T-helper 1 cell treated with Interleukin-12 subunit alpha and Interleukin-12 subunit beta and Interleukin-4 antibody, amounts not matched to agents 30 μg/mL and 1 μg/mL, for 36 hours (primary cell): ENCODE data around the gene FHL3.

Experiments used
- H3K27ac Mint-ChIP-seq: one replicate; pipeline ENCODE4 v1.8.0; 2021; ENCODE audit warnings: mild to moderate bottlenecking, mixed read lengths
- H3K27me3 Mint-ChIP-seq: one replicate; pipeline ENCODE4 v1.8.0; 2021; ENCODE audit warnings: low read depth, mixed read lengths
- H3K36me3 Mint-ChIP-seq: one replicate; pipeline ENCODE4 v1.8.0; 2021; ENCODE audit warnings: low read depth, mixed read lengths
- H3K4me1 Mint-ChIP-seq: one replicate; pipeline ENCODE4 v1.8.0; 2021; ENCODE audit warnings: low read depth, mixed read lengths
- H3K4me3 Mint-ChIP-seq: one replicate; pipeline ENCODE4 v1.8.0; 2021; ENCODE audit warnings: mild to moderate bottlenecking, moderate library complexity, mixed read lengths
- H3K9me3 Mint-ChIP-seq: one replicate; pipeline ENCODE4 v1.8.0; 2021; ENCODE audit warnings: mixed read lengths

FHL3 gene

DNA sequence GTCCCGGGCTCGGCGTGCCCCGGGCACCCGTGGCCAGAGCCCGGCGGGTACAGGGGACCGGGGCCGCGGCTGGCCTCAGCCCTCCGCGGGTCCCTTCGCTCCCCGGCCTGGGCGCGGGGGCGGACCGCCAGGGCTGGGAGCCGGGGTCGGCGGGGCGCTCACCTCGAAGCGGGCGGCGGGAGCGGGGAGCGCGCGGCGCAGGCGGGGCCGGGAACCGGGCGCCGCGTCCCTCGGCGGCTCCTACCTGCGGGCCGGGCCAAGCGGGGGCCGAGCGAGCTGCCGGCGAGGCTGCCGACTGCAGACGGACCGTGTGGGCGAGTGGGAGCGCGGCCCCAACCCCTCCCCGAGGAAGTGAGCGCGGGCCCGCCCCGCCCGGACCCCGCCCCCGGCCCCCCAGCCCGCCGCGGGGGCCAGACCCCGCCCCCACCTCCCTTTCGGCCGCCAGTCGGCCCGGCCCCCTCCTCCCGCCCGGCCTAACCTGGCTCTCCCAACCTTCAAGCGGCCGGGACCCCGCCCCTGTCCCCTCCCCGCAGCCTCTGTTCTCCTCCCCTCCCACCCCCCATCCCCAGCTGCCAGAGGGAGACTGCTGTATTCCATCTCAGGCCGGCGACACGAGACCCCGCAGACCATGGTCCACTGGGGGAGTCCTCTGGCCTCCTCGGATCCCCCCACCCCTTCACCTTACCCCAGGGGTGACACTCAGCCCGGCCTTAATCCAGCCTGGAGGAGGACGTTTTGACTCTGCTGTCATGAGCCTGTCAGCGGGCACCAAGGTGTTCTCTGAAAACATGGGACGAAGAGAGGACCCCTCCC, at the start of gene FHL3:
Gene FHL3 (minus strand): TSS at position 320 of the 813 bp plus-strand sequence. CDS start 6,102 bp downstream, outside the sequence.
- H3K9me3 Mint-ChIP-seq, result no peaks in the 10 kb centered on the region
- H3K4me3 Mint-ChIP-seq, result peak within 1 kb of the TSS; percentile 90
- peak within 1 kb of the TSS; percentile 83 for H3K27ac Mint-ChIP-seq
- peaks cover 3% of the 10 kb centered on the region for H3K36me3 Mint-ChIP-seq
- H3K4me1 Mint-ChIP-seq, result peaks cover 36% of the 10 kb centered on the region
- no peaks in the 10 kb centered on the region for H3K27me3 Mint-ChIP-seq

GRCh38 chr1:38053416-38054091, 48.2 kb upstream of the FHL3 start:
- Mint-ChIP-seq H3K27ac (no peak overlapping the region), H3K27me3 (peaks cover 20% of the 10 kb centered on the region), H3K4me3 (no peak overlapping the region), H3K4me1 (peaks cover 6% of the 10 kb centered on the region), H3K36me3 (no peaks in the 10 kb centered on the region), H3K9me3 (no peaks in the 10 kb centered on the region)

DNA sequence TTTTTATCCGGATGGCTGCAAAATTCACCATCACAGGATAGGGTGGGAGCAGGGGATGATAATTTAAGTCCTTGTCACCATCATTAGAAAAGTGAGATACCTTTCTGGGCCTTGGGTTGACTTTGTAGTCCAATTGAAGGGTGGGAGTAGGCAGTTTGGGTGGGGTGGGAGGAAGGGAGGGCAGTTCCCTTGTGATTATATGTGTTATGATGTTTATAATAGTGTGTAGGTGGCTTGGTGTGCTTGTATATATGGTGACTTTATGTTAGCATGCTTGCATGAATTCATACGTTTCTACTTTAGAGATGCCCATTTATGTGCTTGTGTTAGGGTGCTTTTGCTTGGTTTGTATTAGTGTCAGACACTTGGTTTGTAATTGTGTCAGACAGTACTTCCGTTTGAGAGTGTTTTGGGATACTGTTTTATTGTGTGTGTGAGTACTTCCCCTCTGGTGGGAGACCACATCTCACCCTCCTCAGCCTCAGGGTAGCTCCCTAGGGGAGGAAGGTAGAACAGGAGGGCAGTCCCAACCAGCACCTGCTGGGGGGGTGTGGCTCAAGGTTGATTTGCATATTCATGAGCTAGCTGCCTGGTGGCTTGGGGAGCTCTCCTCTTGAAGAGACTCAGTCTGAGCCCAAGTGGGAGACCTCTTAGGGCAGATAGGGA, 47.6 kb upstream of the FHL3 start:
- H3K4me1 Mint-ChIP-seq, result peaks cover 6% of the 10 kb centered on the region
- no peak overlapping the region for H3K27ac Mint-ChIP-seq
- H3K4me3 Mint-ChIP-seq, result no peak overlapping the region
- H3K27me3 Mint-ChIP-seq, result peaks cover 27% of the 10 kb centered on the region
- no peaks in the 10 kb centered on the region for H3K9me3 Mint-ChIP-seq
- H3K36me3 Mint-ChIP-seq, result no peaks in the 10 kb centered on the region

DNA sequence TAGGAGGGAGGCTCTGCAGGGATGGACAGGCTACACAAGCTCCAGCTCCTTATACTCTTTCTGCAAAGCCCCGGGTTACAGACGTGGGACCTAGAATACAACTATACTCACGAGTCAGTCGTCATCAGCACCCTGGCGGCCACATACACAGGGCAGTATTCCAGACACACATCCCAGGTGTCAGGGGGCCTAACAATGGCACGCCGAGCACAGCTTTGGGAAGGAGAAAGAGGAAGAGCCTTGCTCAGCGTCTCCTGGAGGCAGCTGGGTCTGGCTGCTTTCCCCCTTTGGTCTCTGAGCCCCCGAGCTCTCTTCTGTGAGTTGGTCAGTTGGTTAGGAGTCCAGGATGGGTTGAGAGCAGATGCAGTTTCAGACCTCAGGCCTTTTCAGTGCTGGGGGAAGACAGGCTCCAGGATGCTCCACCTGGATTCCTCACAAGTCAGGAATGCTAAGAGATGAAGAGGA, 45.8 kb upstream of the FHL3 start:
- Mint-ChIP-seq H3K27ac (no peak overlapping the region), H3K4me1 (peaks cover 6% of the 10 kb centered on the region), H3K36me3 (no peaks in the 10 kb centered on the region), H3K4me3 (no peak overlapping the region), H3K27me3 (peaks cover 34% of the 10 kb centered on the region), H3K9me3 (no peaks in the 10 kb centered on the region)

DNA sequence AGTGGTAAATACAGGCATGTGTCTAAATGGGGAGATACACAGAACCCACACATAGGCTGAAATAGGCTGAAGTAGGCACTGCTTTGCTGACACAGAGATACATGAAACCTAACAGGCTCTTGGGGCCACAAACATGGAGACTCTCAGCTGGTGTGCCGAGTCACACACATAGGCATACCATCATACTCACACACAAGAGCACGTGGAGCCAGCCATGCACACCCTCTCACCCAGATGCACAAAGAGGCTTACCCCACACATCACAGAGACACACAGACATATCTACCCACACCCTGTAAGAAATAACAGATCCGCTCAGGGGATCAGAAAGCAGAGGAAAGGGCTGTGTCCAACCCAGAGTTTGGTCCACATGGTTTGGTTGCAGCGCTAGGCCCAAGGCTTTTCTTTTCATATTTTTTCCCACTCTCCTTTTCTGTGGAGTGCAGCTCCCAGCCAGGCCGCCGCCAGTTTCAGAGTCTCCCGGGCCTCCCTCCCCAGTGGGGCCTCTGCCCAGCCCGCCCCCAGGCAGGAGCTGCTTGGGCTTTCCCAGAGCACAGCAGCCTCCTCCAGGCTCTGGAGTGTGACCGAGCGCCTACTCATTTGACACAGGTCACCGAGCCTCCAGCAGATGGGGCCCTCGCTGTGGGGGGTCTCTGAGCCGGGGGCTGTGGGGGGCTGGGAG, 45.2 kb upstream of the FHL3 start:
- no peak overlapping the region for H3K27ac Mint-ChIP-seq
- H3K4me3 Mint-ChIP-seq, result no peak overlapping the region
- H3K27me3 Mint-ChIP-seq, result peaks cover 30% of the 10 kb centered on the region
- H3K9me3 Mint-ChIP-seq, result no peaks in the 10 kb centered on the region
- peaks cover 6% of the 10 kb centered on the region for H3K4me1 Mint-ChIP-seq
- no peaks in the 10 kb centered on the region for H3K36me3 Mint-ChIP-seq

DNA sequence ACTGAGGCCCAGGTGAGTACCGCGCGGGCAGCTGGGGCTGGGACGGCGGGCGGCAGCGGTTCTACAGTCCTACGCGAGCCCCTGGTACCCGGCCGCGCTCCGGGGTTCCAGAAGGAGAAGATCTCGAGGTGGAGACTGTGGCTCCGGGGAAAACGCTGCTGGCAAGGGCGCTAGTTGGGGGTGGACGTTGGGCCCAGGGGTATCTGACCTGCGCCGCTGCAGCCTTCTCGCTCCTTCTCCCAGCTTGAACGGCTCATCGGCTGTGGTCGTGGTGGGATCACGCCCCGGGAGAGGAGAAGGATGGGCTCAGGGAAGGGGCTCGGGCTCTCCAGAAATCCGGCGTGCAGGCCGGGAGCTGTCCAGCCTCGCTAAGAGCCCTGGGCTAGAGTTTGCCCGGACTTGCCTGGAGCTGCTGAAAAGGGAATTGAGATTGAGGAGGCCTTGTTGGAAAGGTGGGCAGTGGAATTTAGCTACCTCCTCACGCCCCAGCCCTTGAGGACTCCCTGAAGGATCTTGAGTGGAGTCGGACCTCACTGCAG, 42.4 kb upstream of the FHL3 start:
- Mint-ChIP-seq H3K4me1 (peaks cover 1% of the 10 kb centered on the region), H3K9me3 (no peaks in the 10 kb centered on the region)

DNA sequence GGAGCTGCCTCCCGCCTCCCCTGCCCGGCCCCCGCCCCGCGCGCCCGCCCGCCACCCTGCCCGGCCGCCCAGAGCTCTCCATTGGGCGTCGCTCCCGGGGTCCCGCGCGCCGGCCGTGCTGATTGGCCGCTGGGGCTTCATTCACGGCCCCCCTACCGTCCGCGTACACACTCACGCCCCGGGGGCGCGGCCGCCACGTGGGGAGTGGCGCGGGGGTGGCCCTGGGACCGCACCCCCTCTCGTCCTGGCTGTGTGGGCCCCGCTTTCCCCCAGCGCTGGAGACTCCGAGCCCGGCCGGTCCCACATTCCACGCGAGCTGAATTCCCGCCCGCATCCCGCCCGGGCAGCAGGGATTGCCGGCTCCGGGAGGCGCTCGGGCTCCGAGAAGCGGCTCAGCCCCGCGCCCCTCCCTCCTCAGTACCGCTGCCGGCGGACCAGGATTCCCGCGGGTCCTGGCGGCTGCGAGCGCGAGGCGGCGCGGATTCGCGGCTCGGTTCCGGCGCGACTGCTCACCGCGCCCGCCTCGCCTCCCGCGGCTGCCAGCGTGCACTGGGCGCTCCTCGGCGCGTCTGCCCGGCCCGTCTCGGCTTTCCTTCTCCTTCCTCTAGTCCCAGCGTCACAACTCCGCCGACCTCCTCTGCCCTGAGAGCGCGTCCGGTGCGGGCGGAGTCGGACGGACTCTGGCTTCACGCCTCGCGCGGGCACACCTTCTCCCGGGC, 41.7 kb upstream of the FHL3 start:
- no peaks in the 10 kb centered on the region for H3K36me3 Mint-ChIP-seq
- peaks cover 55% of the 10 kb centered on the region for H3K27me3 Mint-ChIP-seq
- no peaks in the 10 kb centered on the region for H3K9me3 Mint-ChIP-seq
- H3K4me3 Mint-ChIP-seq, result peak overlapping the region; percentile 70
- H3K27ac Mint-ChIP-seq, result no peak overlapping the region
- H3K4me1 Mint-ChIP-seq, result no peaks in the 10 kb centered on the region

More for the DNA sequence above, 42.4 kb upstream of the FHL3 start:
- Mint-ChIP-seq H3K36me3 (no peaks in the 10 kb centered on the region), H3K4me3 (peak overlapping the region; percentile 70), H3K27ac (no peak overlapping the region), H3K27me3 (peaks cover 49% of the 10 kb centered on the region)

DNA sequence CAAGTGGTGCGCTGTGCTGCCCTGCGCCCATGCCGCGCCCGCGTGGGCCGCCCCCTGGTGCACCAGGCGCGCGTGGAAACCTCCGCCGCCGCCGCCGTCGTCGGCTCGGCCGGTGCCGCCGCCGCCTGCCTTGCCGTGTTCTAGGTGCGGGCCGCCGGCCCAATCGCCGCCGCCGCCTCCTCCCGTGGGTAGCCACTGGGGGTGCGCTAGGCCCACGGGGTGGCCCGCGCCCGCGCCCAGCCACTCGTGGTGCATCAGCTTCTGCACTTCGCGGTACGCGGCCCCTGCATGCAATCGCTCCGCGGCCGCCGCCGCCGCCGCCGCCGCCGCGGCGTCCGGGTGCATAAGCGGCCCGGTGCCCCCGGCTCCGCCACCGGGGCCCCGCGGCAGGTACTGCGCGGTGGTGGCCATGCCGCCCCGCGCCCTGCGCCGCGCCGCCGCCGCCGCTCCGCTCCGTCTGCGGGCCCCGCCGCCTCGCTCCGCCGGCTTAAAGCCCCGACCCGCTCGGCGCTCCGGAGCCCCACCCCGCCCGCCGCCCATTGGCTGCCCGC, 41.1 kb upstream of the FHL3 start, which contains the start of gene POU3F1:
Gene POU3F1 (minus strand): TSS at position 461 of the 551 bp plus-strand sequence. CDS start 50 bp downstream, at position 411.
- Mint-ChIP-seq H3K27ac (no peak within 1 kb of the TSS), H3K4me3 (peak within 1 kb of the TSS; percentile 70), H3K4me1 (no peaks in the 10 kb centered on the region), H3K36me3 (no peaks in the 10 kb centered on the region), H3K9me3 (no peaks in the 10 kb centered on the region), H3K27me3 (peaks cover 61% of the 10 kb centered on the region)

DNA sequence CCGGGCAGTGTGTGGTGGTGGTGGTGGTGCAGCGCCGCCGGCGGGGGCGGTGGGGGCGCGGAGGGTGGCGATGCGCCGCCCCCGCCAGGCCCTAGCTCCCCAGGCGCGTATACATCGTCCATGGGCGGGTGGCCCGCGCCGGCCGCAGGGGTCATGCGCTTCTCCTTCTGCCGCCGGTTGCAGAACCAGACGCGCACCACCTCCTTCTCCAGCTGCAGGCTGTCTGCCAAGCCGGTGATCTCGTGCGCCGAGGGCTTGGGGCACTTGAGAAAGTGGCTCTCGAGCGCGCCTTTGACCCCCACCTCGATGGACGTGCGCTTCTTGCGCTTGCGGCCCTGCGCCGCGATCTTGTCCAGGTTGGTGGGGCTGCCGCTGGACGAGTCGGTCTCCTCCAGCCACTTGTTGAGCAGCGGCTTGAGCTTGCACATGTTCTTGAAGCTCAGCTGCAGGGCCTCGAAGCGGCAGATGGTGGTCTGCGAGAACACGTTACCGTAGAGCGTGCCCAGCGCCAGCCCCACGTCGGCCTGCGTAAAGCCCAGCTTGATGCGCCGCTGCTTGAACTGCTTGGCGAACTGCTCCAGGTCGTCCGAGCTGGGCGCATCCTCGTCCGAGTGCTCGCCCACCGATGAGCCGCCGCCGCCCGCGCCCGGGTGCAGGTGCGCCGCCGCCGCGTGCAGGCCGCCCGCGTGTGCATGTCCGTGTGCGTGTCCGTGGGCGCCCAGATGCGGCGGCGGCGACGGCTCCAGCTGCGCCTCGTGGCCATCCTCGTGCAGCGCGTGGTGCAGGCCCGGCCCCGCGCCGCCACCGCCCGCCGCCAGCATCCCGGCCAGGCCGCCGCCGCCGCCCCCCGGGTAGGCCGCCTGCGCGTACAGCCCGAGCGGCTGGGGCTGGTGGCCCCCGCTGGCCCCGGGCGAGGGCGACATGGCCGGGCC, 40.4 kb upstream of the FHL3 start:
- Mint-ChIP-seq H3K27ac (no peak overlapping the region), H3K4me3 (no peak overlapping the region), H3K9me3 (no peaks in the 10 kb centered on the region), H3K36me3 (no peaks in the 10 kb centered on the region), H3K4me1 (no peaks in the 10 kb centered on the region), H3K27me3 (peaks cover 68% of the 10 kb centered on the region)

- Mint-ChIP-seq H3K36me3 (no peaks in the 10 kb centered on the region), H3K9me3 (no peaks in the 10 kb centered on the region), H3K4me1 (no peaks in the 10 kb centered on the region), H3K27me3 (peaks cover 75% of the 10 kb centered on the region), H3K27ac (no peak overlapping the region), H3K4me3 (peak overlapping the region; percentile 69)
Measured at GRCh38 chr1:38044221-38045215, 39.2 kb upstream of the FHL3 start.

- no peaks in the 10 kb centered on the region for H3K4me1 Mint-ChIP-seq
- peak overlapping the region; percentile 9 for H3K4me3 Mint-ChIP-seq
- H3K36me3 Mint-ChIP-seq, result no peaks in the 10 kb centered on the region
- peaks cover 63% of the 10 kb centered on the region for H3K27me3 Mint-ChIP-seq
- no peak overlapping the region for H3K27ac Mint-ChIP-seq
- no peaks in the 10 kb centered on the region for H3K9me3 Mint-ChIP-seq
Measured at GRCh38 chr1:38043036-38043747, 37.9 kb upstream of the FHL3 start.
